Activated CD4-positive, alpha-beta T cell treated with anti-CD3 and anti-CD28 coated beads for 36 hours (primary cell): ENCODE results near the gene SH3BP5L. TPM values are rescaled to one million over a fixed set of nuclear protein-coding genes. Genes with fewer than 3 reads are reported as not detected.
A peak's percentile ranks its signal among the peaks of the same experiment; 100 is the strongest.

Experiments
- ATAC-seq: fragments of 200-7000 bp; cut with Tn5 transposase; one replicate; pipeline ENCODE4 v1.10.0; 2021; ENCODE audit warnings: mild to moderate bottlenecking, moderate library complexity
- CTCF ChIA-PET: fragments of 350-600 bp; sonication (Branson Sonifier 250); formaldehyde crosslinking; loops from one replicate; lab custom pipeline; 2021; ENCODE audit warnings: antibody characterized with exemption; lab: Charles Lee
- POLR2A ChIA-PET: fragments of 350-600 bp; sonication (Branson Sonifier 250); formaldehyde crosslinking; loops from one replicate; lab custom pipeline; 2021; ENCODE audit warnings: antibody characterized with exemption, inconsistent platforms; lab: Charles Lee
- DNase-seq: peaks from one replicate; pipeline ENCODE4 v3.0.0-alpha.2; 2020
- H3K27ac Mint-ChIP-seq: one replicate; pipeline ENCODE4 v1.8.0; 2021; ENCODE audit warnings: mixed read lengths
- H3K27me3 Mint-ChIP-seq: one replicate; pipeline ENCODE4 v1.8.0; 2021; ENCODE audit warnings: mixed read lengths
- H3K36me3 Mint-ChIP-seq: one replicate; pipeline ENCODE4 v1.8.0; 2021; ENCODE audit warnings: low read depth, mixed read lengths
- H3K4me1 Mint-ChIP-seq: one replicate; pipeline ENCODE4 v1.8.0; 2021; ENCODE audit warnings: mixed read lengths
- H3K4me3 Mint-ChIP-seq: one replicate; pipeline ENCODE4 v1.8.0; 2021; ENCODE audit warnings: mild to moderate bottlenecking, moderate library complexity, mixed read lengths
- H3K9me3 Mint-ChIP-seq: one replicate; pipeline ENCODE4 v1.8.0; 2021; ENCODE audit warnings: low read depth, mixed read lengths
- intact Hi-C, 2 experiments: fragments of 100-400 bp; cut with DNase I in 1 of 2; cut with micrococcal nuclease in 1 of 2; formaldehyde crosslinking; loops; one replicate each; pipeline versions ENCODE4 v1.14.2 to v1.15.1; 2022 to 2024; cut with DNase I, micrococcal nuclease
- total RNA-seq, 2 experiments: library from RNA; stranded (reverse); gene quantifications; one replicate each; pipeline ENCODE4 v1.2.3, GENCODE V29; 2021

SH3BP5L gene
- total RNA-seq, 2 experiments from 2014 or later: 20.1 to 21.3 TPM

DNA sequence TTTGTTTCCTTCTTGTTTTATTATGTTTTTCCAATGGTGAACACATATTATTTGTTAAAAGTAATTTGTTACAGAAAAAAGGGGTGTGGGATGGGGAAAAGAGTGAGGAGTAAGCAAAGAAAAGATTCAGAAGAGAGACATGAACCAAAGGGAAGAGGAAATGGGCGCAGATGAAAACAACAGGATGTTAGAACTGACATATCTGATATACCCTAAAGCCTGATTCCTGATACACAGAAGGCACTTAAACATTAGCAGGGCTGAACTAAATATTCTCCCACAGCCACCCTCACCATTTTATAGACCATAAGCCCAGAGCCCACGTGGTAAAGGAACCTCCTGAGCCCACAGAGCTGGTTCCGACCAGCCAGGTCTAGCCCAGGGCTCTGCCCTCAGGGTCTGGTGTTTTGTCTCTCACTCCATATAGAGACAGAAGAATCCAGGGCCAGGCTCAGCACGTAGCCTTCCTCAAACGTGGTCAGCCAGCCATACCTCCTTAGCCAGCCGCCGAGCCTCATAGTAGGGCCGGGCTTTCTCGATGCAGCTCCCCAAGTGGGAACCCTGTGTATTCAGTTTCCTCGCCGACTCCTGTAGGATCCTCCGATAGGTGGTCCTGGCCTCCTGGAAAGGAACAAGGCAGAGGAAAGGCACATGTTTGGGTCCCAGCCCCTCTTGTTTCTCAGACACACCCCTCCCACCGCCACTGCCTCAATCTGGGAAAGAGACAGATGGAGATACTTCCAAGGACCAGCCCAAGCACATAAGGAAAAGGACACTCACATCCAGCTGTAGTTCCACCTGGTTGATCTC is 9.5 kb downstream of the SH3BP5L start:
- Mint-ChIP-seq H3K9me3 (no peaks in the 10 kb centered on the region), H3K36me3 (peaks cover 42% of the 10 kb centered on the region), H3K27me3 (no peaks in the 10 kb centered on the region), H3K27ac (peak overlapping the region; percentile 64), H3K4me1 (peaks cover 57% of the 10 kb centered on the region), H3K4me3 (no peak overlapping the region)
- no peak for ATAC-seq
- intact Hi-C loops: no loop called here
- CTCF ChIA-PET: interaction anchor here (0.5 to 1.5 kb wide), 3 partner anchors 9 to 207 kb away, joined by 3 to 4 read pairs (median 3); partner anchors contain the start of gene SH3BP5L
- DNase-seq: no peak
- POLR2A ChIA-PET: no interaction called here

- CTCF ChIA-PET: interaction anchor here (0.5 to 0.9 kb wide), 3 partner anchors 9 to 206 kb away, joined by 3 read pairs; no protein-coding TSS in a partner anchor
- Mint-ChIP-seq H3K4me1 (peaks cover 49% of the 10 kb centered on the region), H3K4me3 (no peak overlapping the region), H3K27ac (peak overlapping the region; percentile 5), H3K36me3 (peaks cover 37% of the 10 kb centered on the region), H3K27me3 (no peaks in the 10 kb centered on the region), H3K9me3 (no peaks in the 10 kb centered on the region)
- no peak for DNase-seq
- no peak for ATAC-seq
- POLR2A ChIA-PET: no interaction called here
- intact Hi-C loops: no loop called here
Measured at GRCh38 chr1:248815407-248816034, 10.2 kb downstream of the SH3BP5L start.

- intact Hi-C loops: no loop called here
- POLR2A ChIA-PET: no interaction called here
- Mint-ChIP-seq H3K4me3 (no peak overlapping the region), H3K4me1 (peaks cover 39% of the 10 kb centered on the region), H3K27me3 (no peaks in the 10 kb centered on the region), H3K27ac (no peak overlapping the region), H3K36me3 (peaks cover 30% of the 10 kb centered on the region), H3K9me3 (no peaks in the 10 kb centered on the region)
- DNase-seq: no peak
- no peak for ATAC-seq
- CTCF ChIA-PET: no interaction called here
Measured at GRCh38 chr1:248814351-248814750, 11.4 kb downstream of the SH3BP5L start.

DNA sequence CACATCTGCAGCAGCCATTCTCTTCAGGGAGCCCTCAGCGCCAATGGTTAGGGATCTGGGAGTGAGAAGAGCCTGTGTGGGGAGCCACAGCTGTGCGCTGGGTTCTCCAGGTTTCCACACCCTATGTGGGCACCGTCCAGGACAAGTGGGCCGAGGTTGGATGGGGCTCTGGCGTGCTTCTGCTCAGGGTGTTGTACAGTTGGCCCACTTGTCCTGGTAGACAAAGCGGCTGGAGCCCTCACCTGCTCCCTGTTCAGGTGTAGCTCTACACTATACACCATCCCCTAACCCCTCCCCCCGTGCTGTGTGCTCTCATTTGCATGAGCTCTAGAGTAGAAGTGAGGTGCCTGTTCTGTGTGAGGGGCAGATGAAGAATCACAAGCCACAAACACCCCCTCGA is 12.2 kb downstream of the SH3BP5L start:
- ATAC-seq (no peak), DNase-seq (no peak)
- Mint-ChIP-seq H3K36me3 (peaks cover 26% of the 10 kb centered on the region), H3K9me3 (no peaks in the 10 kb centered on the region), H3K27ac (no peak overlapping the region), H3K4me1 (peaks cover 31% of the 10 kb centered on the region), H3K4me3 (no peak overlapping the region), H3K27me3 (no peaks in the 10 kb centered on the region)
- POLR2A ChIA-PET: no interaction called here
- CTCF ChIA-PET: no interaction called here
- intact Hi-C loops: no loop called here

DNA sequence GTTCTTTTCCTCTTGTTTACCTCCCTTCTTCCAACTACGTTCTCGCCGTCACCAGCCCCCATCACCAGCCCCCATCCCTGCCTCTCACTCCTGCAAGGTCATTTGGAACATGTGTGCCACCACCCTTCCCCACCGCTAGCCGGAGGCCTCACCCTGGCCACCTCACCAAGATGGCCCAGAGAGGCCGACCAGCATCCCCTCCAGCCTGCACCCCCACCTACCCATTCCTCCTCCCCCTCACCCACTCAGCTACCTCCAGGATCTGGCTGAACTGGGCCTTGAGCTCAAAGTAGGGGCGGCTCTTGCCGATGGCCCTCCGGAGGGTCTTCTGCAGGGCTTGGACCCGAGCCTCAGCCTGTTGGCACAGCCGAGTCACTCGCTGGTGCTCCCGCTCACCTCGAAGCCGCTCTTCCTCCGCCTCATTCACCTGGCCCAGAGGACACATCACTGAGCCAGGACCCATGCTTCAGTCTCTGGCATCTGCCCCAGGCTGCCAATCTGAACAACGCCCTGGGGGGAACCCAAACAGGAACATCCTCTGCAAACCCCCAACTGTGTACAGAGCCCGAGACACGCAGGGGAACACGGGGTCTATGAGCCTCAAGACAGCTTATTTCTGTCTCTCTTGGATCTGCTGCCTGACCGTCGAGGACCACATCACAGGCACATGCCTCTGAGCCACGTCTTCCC is 12.8 kb downstream of the SH3BP5L start:
- no peaks in the 10 kb centered on the region for H3K27me3 Mint-ChIP-seq
- no peaks in the 10 kb centered on the region for H3K9me3 Mint-ChIP-seq
- H3K4me3 Mint-ChIP-seq: no peak overlapping the region
- ATAC-seq (no peak), DNase-seq (no peak)
- H3K4me1 Mint-ChIP-seq: peaks cover 25% of the 10 kb centered on the region
- ChIA-PET CTCF (interaction anchor here (0.6 kb wide), 1 partner anchor 13 kb away, joined by 3 read pairs; the partner anchor contains the start of gene SH3BP5L), POLR2A (no interaction called here)
- peaks cover 24% of the 10 kb centered on the region for H3K36me3 Mint-ChIP-seq
- no peak overlapping the region for H3K27ac Mint-ChIP-seq
- intact Hi-C loops: no loop called here

GRCh38 chr1:248811514-248812490 is 13.9 kb downstream of the SH3BP5L start:
- Mint-ChIP-seq H3K9me3 (no peaks in the 10 kb centered on the region), H3K4me1 (peaks cover 15% of the 10 kb centered on the region), H3K4me3 (no peak overlapping the region), H3K27ac (no peak overlapping the region), H3K36me3 (peaks cover 22% of the 10 kb centered on the region), H3K27me3 (no peaks in the 10 kb centered on the region)
- ChIA-PET CTCF (interaction anchor here (0.5 to 0.6 kb wide), 2 partner anchors 14 to 47 kb away, joined by 3 read pairs; partner anchors contain the start of genes SH3BP5L and ZNF692), POLR2A (no interaction called here)
- ATAC-seq (no peak), DNase-seq (no peak)
- intact Hi-C loops: no loop called here

DNA sequence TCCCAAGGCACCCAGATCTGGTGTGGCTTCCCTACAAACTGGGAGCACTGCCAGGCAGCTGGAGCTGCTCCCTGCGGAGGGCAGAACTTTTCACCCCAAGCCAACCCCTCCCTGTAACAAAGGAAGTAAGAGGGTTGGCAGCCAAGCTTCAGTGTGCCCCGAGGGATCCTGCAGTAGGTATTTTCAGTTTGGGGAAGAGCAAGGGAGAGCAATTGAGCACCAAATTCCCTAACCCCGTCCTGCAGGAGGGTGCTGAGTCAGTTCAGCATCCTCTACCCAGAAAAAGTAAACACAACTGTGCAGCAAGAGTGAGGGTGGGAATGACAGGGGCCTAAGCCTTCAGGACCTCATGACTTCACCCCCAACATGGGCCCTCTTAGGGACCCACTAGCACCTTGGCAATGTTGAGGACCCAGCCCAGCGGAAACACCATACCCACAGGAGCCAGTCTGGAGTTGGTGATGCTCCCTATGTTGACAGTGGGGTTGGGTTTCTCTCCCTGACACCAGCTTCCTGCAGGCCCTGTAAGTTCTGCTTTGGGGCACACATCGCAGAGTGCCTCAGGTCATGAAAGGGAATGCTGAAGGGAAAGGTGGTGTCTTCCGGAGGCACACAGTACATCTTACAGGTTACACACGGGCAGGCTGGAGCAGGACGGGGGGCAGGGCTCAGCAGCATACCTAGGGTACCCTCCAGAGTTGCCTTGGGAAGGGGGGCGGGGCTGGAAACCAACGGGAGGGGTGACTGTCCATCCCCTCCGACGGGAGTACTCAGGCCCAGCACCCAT is 14.8 kb downstream of the SH3BP5L start:
- Mint-ChIP-seq H3K4me3 (no peak overlapping the region), H3K27ac (no peak overlapping the region), H3K4me1 (peaks cover 6% of the 10 kb centered on the region), H3K9me3 (no peaks in the 10 kb centered on the region), H3K36me3 (peaks cover 19% of the 10 kb centered on the region), H3K27me3 (no peaks in the 10 kb centered on the region)
- ChIA-PET POLR2A (no interaction called here), CTCF (interaction anchor here (0.5 kb wide), 1 partner anchor 48 kb away, joined by 3 read pairs; the partner anchor contains the start of gene ZNF692)
- DNase-seq (no peak), ATAC-seq (no peak)
- intact Hi-C loops: no loop called here

DNA sequence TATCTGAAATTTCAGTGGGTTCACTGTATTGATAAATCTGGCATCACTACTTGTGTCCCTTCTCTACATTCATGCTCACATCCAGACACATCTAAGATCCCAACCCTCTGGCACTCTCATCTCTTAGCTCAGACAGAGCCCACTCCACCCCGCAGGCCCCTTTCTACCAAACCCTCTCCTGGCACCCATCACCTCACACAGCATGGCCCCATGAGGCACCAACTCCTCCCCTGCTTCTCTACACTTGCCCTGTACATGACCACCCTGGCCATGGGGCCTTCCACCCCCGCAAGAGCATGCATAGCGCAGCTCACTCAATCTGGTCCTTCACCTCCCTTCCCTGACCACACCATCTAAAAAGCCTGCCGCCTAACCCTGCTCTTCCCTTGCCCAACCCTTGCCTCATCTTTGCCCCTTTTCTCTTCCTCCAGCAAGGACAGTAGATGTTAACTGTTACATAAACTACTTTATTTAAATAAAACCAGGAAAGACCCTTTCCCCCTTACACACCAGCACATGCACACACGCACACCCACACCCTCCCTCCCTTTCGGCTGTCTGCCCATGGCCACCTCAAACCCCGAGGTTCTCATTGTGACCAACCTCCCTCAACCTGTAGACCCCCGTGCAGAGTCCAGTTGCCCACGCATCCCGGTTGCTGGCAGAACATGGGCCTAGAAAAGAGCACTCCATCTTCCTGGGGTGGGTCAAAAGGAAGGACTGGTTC is 15.6 kb downstream of the SH3BP5L start:
- H3K27ac Mint-ChIP-seq: peak overlapping the region; percentile 10
- ChIA-PET POLR2A (no interaction called here), CTCF (interaction anchor here (0.8 to 1.0 kb wide), 2 partner anchors 11 to 28 kb away, joined by 3 read pairs; partner anchors contain the start of gene ZNF672)
- no peaks in the 10 kb centered on the region for H3K4me1 Mint-ChIP-seq
- no peak for DNase-seq
- no peaks in the 10 kb centered on the region for H3K9me3 Mint-ChIP-seq
- no peaks in the 10 kb centered on the region for H3K27me3 Mint-ChIP-seq
- ATAC-seq: no peak
- peaks cover 16% of the 10 kb centered on the region for H3K36me3 Mint-ChIP-seq
- no peak overlapping the region for H3K4me3 Mint-ChIP-seq
- intact Hi-C loops: loop anchor here in 1 of 2 experiments (5.0 kb wide), 3 partner anchors 118 to 873 kb away; partner anchors contain the start of gene OR2T1

- CTCF ChIA-PET: interaction anchor here (1.0 kb wide), 2 partner anchors 24 to 191 kb away, joined by 3 read pairs; no protein-coding TSS in a partner anchor
- ATAC-seq (no peak), DNase-seq (no peak)
- POLR2A ChIA-PET: no interaction called here
- H3K4me1 Mint-ChIP-seq: no peaks in the 10 kb centered on the region
- peaks cover 6% of the 10 kb centered on the region for H3K36me3 Mint-ChIP-seq
- H3K27me3 Mint-ChIP-seq: no peaks in the 10 kb centered on the region
- no peak overlapping the region for H3K4me3 Mint-ChIP-seq
- no peak overlapping the region for H3K27ac Mint-ChIP-seq
- intact Hi-C loops: loop anchor here in 1 of 2 experiments (5.0 kb wide), 3 partner anchors 117 to 872 kb away; partner anchors contain the start of gene OR2T1
- no peaks in the 10 kb centered on the region for H3K9me3 Mint-ChIP-seq
Measured at GRCh38 chr1:248808876-248809275, 16.8 kb downstream of the SH3BP5L start.
